Measurements from ENCODE around the gene PTPRM. TPM values are rescaled to one million over a fixed set of nuclear protein-coding genes. Genes with fewer than 3 reads are reported as not detected.

Gene PTPRM
- total and polyA plus RNA-seq, 2 experiments from 2014 or later: 1.6 to 5.3 TPM

GRCh38 chr18:7565677-7566076 lies 1.4 kb upstream of the PTPRM start:
- Histone ChIP-seq H3K36me3 (ENCODE audit: insufficient read depth) (no peaks in the 10 kb centered on the region), H4K20me1 (replicated peaks; ENCODE audit: insufficient read depth) (no peaks in the 10 kb centered on the region; the same call in 1 of the 2 replicates), H3K4me2 (no peak overlapping the region), H3K9me2 (ENCODE audit: insufficient read depth) (no peaks in the 10 kb centered on the region), H3K79me2 (replicated peaks; ENCODE audit: insufficient read depth) (0 out of 2 replicates have a peak, but pooled peaks cover 11% of the 10 kb centered on the region), H3K4me3 (no peak overlapping the region), H3F3A (replicated peaks; ENCODE audit: low read depth) (no peaks in the 10 kb centered on the region), H2AFZ (no peak overlapping the region), H3K27me3 (ENCODE audit: insufficient read depth) (peaks cover 54% of the 10 kb centered on the region), H3K4me1 (ENCODE audit: insufficient read depth) (peaks cover 11% of the 10 kb centered on the region), H3K27ac (ENCODE audit: low read depth) (no peak overlapping the region)
- DNase-seq (ENCODE audit: low spot score) (no peak), ATAC-seq (no peak)
- TF ChIP-seq POLR2AphosphoS5 (IDR thresholded peaks at IDR 0.05; ENCODE audit: low read depth) (no peak), ZNF462 (CRISPR knock-in tag; IDR thresholded peaks at IDR 0.05) (no peak), CREB1 (CRISPR knock-in tag; IDR thresholded peaks at IDR 0.05; ENCODE audit: low read depth) (no peak), CTCF (conservative IDR thresholded peaks at IDR 0.05; ENCODE audit: low read depth in 2 of 2) (no peak), REST (IDR thresholded peaks at IDR 0.05; ENCODE audit: unreplicated experiment) (no peak), JUNB (IDR thresholded peaks at IDR 0.05; ENCODE audit: unreplicated experiment) (no peak), EZH2phosphoT487 (IDR thresholded peaks at IDR 0.05; ENCODE audit: unreplicated experiment) (no peak), ETS1 (IDR thresholded peaks at IDR 0.05) (no peak), ZNF331 (CRISPR knock-in tag; IDR thresholded peaks at IDR 0.05; ENCODE audit: low read depth) (no peak), STAT1 (IDR thresholded peaks at IDR 0.05; ENCODE audit: unreplicated experiment) (no peak), EZH2 (IDR thresholded peaks at IDR 0.05; ENCODE audit: low read depth, unreplicated experiment) (no peak), ZNF114 (CRISPR knock-in tag; IDR thresholded peaks at IDR 0.05) (no peak), NANOG (IDR thresholded peaks at IDR 0.05; ENCODE audit: borderline replicate concordance) (no peak)
- Mint-ChIP-seq H3K36me3 (ENCODE audit: low read depth) (no peaks in the 10 kb centered on the region), H3K27ac (no peak overlapping the region), H3K9me3 (no peaks in the 10 kb centered on the region; the same call in 2 of the 3 replicates), H3K4me1 (peaks cover 13% of the 10 kb centered on the region), H3K27me3 (ENCODE audit: insufficient read depth, low read depth, poor library complexity) (peaks cover 33% of the 10 kb centered on the region), H3K4me3 (peak overlapping the region; percentile 76; the same call in 2 of the 3 replicates)
